HepG2 (cell line): ENCODE results near the gene PPIL6. TPM values are rescaled to one million over a fixed set of nuclear protein-coding genes. Genes with fewer than 3 reads are reported as not detected.
A peak's percentile ranks its signal among the peaks of the same experiment; 100 is the strongest.

Experiments used
- ATF6 ChIP-seq: sonication (generic); formaldehyde crosslinking; conservative IDR thresholded peaks from 2 replicates; pipeline ENCODE4 v1.4.0; 2020; ENCODE audit warnings: missing genetic modification reagents
- FOXC1 ChIP-seq: sonication (generic); formaldehyde crosslinking; IDR thresholded peaks from 2 replicates; pipeline ENCODE4 v1.8.0; 2022; ENCODE audit warnings: mild to moderate bottlenecking, missing genetic modification reagents, borderline replicate concordance
- RAD21 ChIP-seq: fragments of 450-650 bp; formaldehyde crosslinking; IDR thresholded peaks from 2 replicates; pipeline ENCODE4 v1.5.0; 2020; ENCODE audit warnings: mild to moderate bottlenecking
- RBM39 ChIP-seq: fragments of 200-400 bp; formaldehyde crosslinking; IDR thresholded peaks from one replicate; pipeline ENCODE4 v1.6.1; 2018; ENCODE audit warnings: antibody characterized with exemption, mild to moderate bottlenecking, low read depth, low read length; ENCODE audit not compliant: poor library complexity, severe bottlenecking
- REST ChIP-seq, 2 experiments: IDR thresholded peaks; 2 replicates each; pipeline ENCODE4 v1.6.1; 2011 to 2012; ENCODE audit warnings: low read length in 2 of 2, borderline replicate concordance in 1 of 2, low read depth in 1 of 2, mild to moderate bottlenecking in 1 of 2, moderate library complexity in 1 of 2
- RNF2 ChIP-seq: fragments of 450-650 bp; conservative IDR thresholded peaks from 2 replicates; pipeline ENCODE4 v1.6.1; 2016; ENCODE audit warnings: low read depth
- SKI ChIP-seq: fragments of 450-650 bp; IDR thresholded peaks from one replicate; pipeline ENCODE4 v1.6.1; 2018; ENCODE audit warnings: mild to moderate bottlenecking; ENCODE audit not compliant: partially characterized antibody
- SMARCE1 ChIP-seq: fragments of 450-650 bp; IDR thresholded peaks from 2 replicates; pipeline ENCODE4 v1.6.1; 2017; ENCODE audit warnings: borderline replicate concordance
- TBX2 ChIP-seq: sonication (generic); formaldehyde crosslinking; IDR thresholded peaks from 2 replicates; pipeline ENCODE4 v1.5.0; 2020; ENCODE audit warnings: missing genetic modification reagents, mild to moderate bottlenecking, borderline replicate concordance
- TCF12 ChIP-seq, 2 experiments: fragments of 450-650 bp in 1 of 2; sonication (generic) in 1 of 2; formaldehyde crosslinking in 1 of 2; IDR thresholded peaks; 2 replicates each; pipeline versions ENCODE4 v1.6.1 to v1.8.0; 2017 to 2022; ENCODE audit warnings: antibody characterized with exemption in 1 of 2, mild to moderate bottlenecking in 1 of 2, missing genetic modification reagents in 1 of 2, moderate library complexity in 1 of 2
- YEATS2 ChIP-seq: sonication (generic); formaldehyde crosslinking; IDR thresholded peaks from 2 replicates; pipeline ENCODE4 v1.4.0; 2020; ENCODE audit warnings: missing genetic modification reagents, borderline replicate concordance
- ZC3H13 ChIP-seq: sonication (generic); formaldehyde crosslinking; IDR thresholded peaks from 2 replicates; pipeline ENCODE4 v1.8.1; 2023; ENCODE audit warnings: mild to moderate bottlenecking, missing genetic modification reagents, moderate library complexity
- ZNF101 ChIP-seq: sonication (generic); formaldehyde crosslinking; IDR thresholded peaks from 2 replicates; pipeline ENCODE4 v1.4.0; 2020; ENCODE audit warnings: mild to moderate bottlenecking, low read depth, missing genetic modification reagents, borderline replicate concordance
- ZNF256 ChIP-seq: sonication (generic); formaldehyde crosslinking; conservative IDR thresholded peaks from 2 replicates; pipeline ENCODE4 v1.4.0; 2020; ENCODE audit warnings: missing genetic modification reagents
- ZNF670 ChIP-seq: sonication (generic); formaldehyde crosslinking; IDR thresholded peaks from 2 replicates; pipeline ENCODE4 v1.8.0; 2022; ENCODE audit warnings: mild to moderate bottlenecking, missing genetic modification reagents, borderline replicate concordance
- ZNF691 ChIP-seq: sonication (generic); formaldehyde crosslinking; IDR thresholded peaks from 2 replicates; pipeline ENCODE4 v1.4.0; 2020; ENCODE audit warnings: missing genetic modification reagents, low read depth, mild to moderate bottlenecking, borderline replicate concordance
- ZNF768 ChIP-seq: sonication (generic); formaldehyde crosslinking; IDR thresholded peaks from 2 replicates; pipeline ENCODE4 v1.4.0; 2020; ENCODE audit warnings: missing genetic modification reagents
- ZNF780A ChIP-seq: sonication (generic); formaldehyde crosslinking; IDR thresholded peaks from 2 replicates; pipeline ENCODE4 v1.8.0; 2022; ENCODE audit warnings: mild to moderate bottlenecking, missing genetic modification reagents, moderate library complexity
- polyA plus RNA-seq, 8 experiments: library from polyadenylated mRNA; depleted of rRNA in 3 of 8; stranded (reverse) in 7 of 8; unstranded in 1 of 8; fragments of >200 nt; fragmentation: Illumina TruSeq in 4 of 8; extraction: Trizol in 4 of 8; gene quantifications; 2 replicates each; pipeline versions ENCODE4 v1.2.1 to v1.2.3, GENCODE V29; 2011 to 2016; ENCODE audit warnings: low read depth in 4 of 8, missing spikeins in 1 of 8, mixed read lengths in 1 of 8; ENCODE audit not compliant: insufficient read depth in 1 of 8
- total RNA-seq, 5 experiments: library from RNA; depleted of rRNA; stranded (reverse); fragments of >200 nt; fragmentation: Illumina TruSeq; extraction: Trizol; gene quantifications; 2 replicates each; pipeline ENCODE4 v1.2.3, GENCODE V29; 2016; ENCODE audit warnings: low read depth in 1 of 5
- TF ChIP-seq, protein P1 (sequence below): sonication (generic); formaldehyde crosslinking; IDR thresholded peaks from 2 replicates; pipeline ENCODE4 v1.5.1; 2020; ENCODE audit warnings: missing genetic modification reagents, mild to moderate bottlenecking, borderline replicate concordance

PPIL6 gene
- total and polyA plus RNA-seq, 2 of the 13 experiments (the other 11 are each of a cell fraction or from before 2014, with no cell fraction given): 0.22 to 0.46 TPM

GRCh38 chr6:109382576-109383437 lies 57.6 kb downstream of the PPIL6 start (continued):
- TF ChIP-seq SKI (peak; percentile 21), RNF2 (no peak), ZNF691 (CRISPR knock-in tag) (peak; percentile 45; the same call in 1 of the 2 replicates), ZC3H13 (no peak), ZNF101 (CRISPR knock-in tag) (no peak), ZNF670 (CRISPR knock-in tag) (0 out of 2 replicates have a peak, but pooled peaks have one; percentile 46), REST (IDR thresholded peaks at IDR 0.05; ENCODE audit: borderline replicate concordance in 1 of 2, low read depth in 1 of 2, low read length in 2 of 2) (peak in 1 of 2 experiments; percentile 70; a peak in 2 of 4 replicates), FOXC1 (CRISPR knock-in tag) (0 out of 2 replicates have a peak, but pooled peaks have one; percentile 33), TBX2 (peak; percentile 75; the same call in 1 of the 2 replicates), YEATS2 (CRISPR knock-in tag) (no peak; the same call in none of the 2 replicates), TCF12 (IDR thresholded peaks at IDR 0.05) (no peak), TCF12 (CRISPR knock-in tag; IDR thresholded peaks at IDR 0.05) (no peak), RBM39 (peak; percentile 34), RAD21 (CRISPR knock-in tag) (peak; percentile 34; the same call in 1 of the 2 replicates), SMARCE1 (no peak), ATF6 (CRISPR knock-in tag) (no peak), ZNF256 (CRISPR knock-in tag) (0 out of 2 replicates have a peak, but pooled peaks have one; percentile 39), ZNF780A (CRISPR knock-in tag) (no peak), ZNF768 (CRISPR knock-in tag) (no peak)
- TF ChIP-seq, protein P1, sequence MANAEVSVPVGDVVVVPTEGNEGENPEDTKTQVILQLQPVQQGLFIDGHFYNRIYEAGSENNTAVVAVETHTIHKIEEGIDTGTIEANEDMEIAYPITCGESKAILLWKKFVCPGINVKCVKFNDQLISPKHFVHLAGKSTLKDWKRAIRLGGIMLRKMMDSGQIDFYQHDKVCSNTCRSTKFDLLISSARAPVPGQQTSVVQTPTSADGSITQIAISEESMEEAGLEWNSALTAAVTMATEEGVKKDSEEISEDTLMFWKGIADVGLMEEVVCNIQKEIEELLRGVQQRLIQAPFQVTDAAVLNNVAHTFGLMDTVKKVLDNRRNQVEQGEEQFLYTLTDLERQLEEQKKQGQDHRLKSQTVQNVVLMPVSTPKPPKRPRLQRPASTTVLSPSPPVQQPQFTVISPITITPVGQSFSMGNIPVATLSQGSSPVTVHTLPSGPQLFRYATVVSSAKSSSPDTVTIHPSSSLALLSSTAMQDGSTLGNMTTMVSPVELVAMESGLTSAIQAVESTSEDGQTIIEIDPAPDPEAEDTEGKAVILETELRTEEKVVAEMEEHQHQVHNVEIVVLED (CRISPR knock-in tag): peak; percentile 68; the same call in 1 of the 2 replicates
